HG02642 (cell line): ENCODE data around the gene IRGQ.
"Not testable (repeated sequence)": the region's sequence is repeated elsewhere in the genome, so short reads cannot be mapped to it uniquely, and the experiment has no call there.

Experiments used
- ATAC-seq: cut with Tn5 transposase; IDR thresholded peaks from one replicate; pipeline ENCODE4 v1.9.1; 2021; ENCODE audit warnings: mild to moderate bottlenecking; ENCODE audit not compliant: unreplicated experiment, poor library complexity

IRGQ gene

DNA sequence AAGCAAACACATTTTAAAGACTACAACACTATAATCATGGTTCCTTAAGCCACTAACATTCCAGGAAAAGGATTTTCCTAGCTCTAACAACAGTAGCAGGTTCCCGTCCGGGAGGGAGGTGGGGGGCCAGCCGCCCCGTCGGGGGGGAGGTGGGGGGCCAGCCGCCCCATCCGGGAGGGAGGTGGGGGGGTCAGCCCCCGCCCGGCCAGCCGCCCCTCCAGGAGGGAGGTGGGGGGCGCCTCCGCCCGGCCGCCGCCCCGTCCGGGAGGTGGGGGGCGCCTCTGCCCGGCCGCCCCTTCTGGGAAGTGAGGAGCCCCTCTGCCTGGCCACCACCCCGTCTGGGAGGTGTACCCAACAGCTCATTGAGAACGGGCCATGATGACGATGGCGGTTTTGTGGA is 48.0 kb downstream of the IRGQ start:
- ATAC-seq, result not testable (repeated sequence)

DNA sequence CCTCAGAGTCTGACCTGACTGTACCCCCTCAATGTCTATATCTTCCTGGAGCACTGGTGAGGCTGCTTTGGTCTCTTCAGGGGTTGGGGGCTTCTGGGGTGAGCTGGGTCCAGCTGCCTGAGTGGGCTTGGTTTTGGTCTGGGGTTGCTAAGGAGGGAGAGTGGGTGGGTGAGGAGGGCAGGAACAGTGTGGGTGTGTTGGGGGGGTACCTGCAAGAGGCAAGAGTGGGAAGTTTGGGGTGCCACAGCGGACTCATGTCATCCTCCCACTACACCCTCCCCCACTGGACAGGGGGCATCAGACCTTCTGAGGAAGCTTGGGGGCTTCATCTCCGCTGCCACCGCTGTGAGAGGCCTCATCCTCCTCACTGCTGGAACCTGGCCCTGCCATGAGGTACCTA is 49.4 kb downstream of the IRGQ start:
- no peak for ATAC-seq

DNA sequence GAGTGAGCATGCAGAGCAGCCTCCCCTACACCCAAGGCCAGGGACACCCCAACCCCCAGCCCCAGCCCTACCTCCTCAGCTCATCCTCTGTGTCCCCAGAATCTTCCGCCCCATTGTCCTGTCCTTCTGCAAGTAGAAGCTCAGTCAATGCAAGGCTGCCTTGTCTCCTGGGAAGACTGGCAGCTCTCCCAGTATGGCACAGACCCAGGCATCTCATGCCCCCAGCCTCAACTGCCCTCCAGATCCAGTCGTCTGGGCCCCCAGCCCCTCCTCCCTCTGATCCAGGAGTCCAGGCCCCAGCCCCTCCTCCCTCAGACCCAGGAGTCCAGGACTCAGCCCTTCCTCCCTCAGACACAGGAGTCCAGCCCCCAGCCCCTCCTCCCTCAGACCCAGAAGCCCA is 50.0 kb downstream of the IRGQ start:
- no peak for ATAC-seq

GRCh38 chr19:43545276-43545675 is 50.7 kb downstream of the IRGQ start:
- ATAC-seq, result no peak

GRCh38 chr19:43544077-43544476 is 51.9 kb downstream of the IRGQ start:
- no peak for ATAC-seq

GRCh38 chr19:43541920-43542650 is 53.8 kb downstream of the IRGQ start:
- ATAC-seq, result no peak

DNA sequence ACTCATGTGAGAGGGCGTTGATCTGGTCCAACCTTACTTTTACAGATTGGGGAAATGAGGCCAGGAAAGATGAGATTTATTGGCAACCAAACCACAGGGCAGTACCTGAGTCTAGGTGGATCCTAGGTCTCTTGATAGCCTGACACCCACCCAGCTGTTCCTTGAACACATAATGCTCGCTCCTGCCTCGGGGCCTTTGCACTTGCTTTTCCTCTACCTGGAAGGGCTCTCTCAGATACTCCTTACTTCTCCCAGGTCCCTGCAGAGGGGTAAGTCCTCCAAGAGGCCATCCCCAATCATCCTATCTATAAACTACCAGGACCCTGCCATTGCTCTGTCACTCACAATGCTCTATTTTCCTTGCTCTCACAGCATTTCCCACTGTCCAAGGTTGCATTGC is 55.6 kb downstream of the IRGQ start:
- ATAC-seq, result no peak

- ATAC-seq, result no peak
Measured at GRCh38 chr19:43538922-43539321, 57.0 kb downstream of the IRGQ start.

- no peak for ATAC-seq
Measured at GRCh38 chr19:43534816-43535761, 60.8 kb downstream of the IRGQ start.
